DMS 273 treated with DMSO at 0.1 percent for 48 hours (cell line): ENCODE data around the gene BCL7A.
A peak's percentile ranks its signal among the peaks of the same experiment; 100 is the strongest.

Experiments used
- DNase-seq: peaks from one replicate; lab custom pipeline; 2025; lab: John Stamatoyannopoulos, UW

BCL7A gene

DNA sequence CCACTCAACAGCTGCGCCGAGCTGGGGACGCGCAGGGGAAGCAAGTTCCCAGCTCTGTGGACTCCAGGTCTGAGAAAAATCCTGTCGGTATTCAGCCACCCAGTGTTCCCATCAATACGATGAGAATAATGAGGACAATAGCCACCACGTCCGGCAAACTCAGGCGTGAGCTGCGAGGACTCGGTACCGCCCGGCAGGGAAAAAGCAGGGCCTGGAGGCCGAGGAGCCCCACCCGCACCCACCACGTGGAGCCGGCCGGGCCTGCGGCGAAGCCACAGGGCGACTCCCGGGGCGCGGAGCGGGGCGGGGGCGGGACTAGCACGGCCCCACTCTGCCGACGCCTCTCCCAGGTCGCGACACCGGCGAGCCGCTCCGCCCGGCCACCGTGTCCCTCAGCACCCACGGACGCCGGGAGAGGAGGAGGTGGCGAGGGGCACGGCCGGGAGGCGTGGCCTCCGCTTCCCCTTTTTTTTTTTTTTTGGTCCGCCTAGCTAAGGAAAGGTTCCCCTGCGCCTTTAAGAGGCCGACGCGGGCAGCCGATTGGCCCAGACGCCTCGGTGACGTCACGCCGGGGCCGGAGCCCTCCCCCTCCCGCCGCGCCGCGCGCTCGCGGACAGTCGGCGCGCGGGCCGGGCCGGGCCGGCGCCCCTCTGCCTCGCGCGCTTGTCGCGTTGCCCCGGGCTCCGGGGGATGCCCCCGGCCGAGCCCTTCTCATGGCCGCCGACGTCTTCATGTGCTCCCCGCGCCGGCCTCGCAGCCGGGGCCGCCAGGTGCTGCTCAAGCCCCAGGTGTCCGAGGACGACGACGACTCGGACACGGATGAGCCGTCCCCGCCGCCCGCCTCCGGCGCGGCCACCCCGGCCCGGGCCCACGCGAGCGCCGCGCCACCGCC lies 56.7 kb downstream of the BCL7A start, which contains the start of gene MLXIP:
TSS of gene MLXIP (plus strand) at position 616 of the 892 bp plus-strand sequence. CDS start at position 714, 98 bp downstream.
- peak; percentile 44 for DNase-seq

DNA sequence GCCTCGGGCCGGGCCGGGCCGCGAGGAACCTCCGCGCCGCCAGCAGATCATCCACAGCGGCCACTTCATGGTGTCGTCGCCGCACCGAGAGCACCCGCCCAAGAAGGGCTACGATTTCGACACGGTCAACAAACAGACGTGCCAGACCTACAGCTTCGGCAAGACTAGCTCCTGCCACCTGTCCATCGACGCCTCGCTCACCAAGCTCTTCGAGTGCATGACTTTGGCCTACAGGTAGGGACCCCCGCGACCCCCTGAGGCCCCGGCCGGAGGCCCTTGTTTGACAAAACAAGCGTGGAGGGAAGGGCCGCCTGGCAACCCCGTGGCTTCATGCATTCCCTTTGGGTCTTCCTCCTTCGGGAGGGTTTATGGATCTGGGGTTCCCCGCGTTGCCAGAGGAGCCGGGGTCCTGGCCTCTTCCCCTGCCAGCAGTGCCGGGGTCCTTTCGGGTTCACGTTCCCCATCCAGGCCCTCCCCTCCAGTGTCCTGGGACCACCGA lies 57.4 kb downstream of the BCL7A start:
- DNase-seq, result no peak

DNA sequence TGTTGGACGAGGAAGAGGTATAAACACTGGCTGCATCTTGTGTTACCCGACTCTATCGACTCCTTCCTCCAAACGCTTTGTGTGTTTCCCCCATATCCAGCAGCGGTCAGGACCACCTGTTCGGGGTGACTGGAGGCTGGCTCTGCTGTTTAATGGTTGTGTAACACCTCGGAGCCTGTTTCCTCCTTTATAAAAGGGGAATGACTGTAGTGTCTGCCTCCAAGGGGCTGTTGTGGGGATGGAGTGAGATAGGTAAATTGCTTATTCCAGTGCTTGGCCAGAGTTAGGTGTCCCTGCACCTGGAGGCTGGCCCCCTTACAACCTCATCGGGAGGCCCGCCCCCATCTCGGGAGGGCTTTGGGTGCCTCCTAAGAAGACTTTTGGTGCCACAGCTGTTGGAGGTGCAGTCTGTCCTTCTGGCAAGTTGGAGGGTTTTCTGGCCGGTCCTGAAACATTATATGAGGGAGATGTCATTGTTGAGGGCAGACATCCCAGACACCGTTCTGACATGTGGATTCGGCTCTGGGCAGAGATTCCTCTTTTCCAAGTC lies 57.9 kb downstream of the BCL7A start:
- no peak for DNase-seq

DNA sequence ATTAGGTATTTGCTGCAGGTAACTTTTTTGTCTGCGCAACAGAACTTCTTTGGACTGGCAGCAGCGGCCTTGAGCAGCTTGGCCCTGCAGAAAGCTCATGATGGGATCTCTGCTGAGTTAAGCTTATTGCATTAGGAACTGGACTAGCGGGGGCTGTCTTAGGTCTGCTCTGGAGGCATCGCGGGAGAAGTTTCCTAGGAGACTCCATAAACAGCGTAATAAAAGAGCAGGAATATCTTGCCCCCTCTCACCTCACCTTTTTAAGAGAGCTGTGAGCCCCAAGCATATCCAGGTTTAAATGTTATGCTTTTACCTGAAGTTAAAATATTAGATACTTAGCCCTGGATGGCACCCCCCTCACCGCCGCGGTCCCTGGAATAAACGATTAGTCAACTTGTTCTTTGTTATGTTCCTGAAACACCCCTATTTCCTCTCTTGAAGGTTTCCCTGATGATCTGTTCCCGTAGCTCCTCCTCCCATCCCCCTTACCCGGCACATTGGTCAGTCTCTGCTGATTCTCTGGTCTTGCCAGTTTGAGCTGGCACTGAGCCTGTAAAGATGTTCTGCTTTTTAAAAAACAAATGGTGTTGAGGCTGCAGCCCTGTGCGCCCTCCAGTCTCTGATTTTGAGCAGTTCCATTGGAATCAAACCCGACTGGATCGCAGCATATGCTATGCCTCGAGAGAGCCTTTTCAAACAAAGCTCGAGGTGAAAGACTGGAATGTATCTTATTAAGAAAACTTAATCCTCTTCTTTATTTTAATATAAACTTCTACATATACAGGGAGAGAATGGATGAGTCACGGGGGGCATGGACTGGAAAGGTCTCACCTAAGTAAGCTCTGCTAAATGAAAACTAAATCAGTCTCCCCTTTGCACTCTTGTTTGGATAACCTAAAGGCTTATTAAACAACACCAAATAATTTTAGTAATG lies 58.7 kb downstream of the BCL7A start:
- DNase-seq, result no peak

DNA sequence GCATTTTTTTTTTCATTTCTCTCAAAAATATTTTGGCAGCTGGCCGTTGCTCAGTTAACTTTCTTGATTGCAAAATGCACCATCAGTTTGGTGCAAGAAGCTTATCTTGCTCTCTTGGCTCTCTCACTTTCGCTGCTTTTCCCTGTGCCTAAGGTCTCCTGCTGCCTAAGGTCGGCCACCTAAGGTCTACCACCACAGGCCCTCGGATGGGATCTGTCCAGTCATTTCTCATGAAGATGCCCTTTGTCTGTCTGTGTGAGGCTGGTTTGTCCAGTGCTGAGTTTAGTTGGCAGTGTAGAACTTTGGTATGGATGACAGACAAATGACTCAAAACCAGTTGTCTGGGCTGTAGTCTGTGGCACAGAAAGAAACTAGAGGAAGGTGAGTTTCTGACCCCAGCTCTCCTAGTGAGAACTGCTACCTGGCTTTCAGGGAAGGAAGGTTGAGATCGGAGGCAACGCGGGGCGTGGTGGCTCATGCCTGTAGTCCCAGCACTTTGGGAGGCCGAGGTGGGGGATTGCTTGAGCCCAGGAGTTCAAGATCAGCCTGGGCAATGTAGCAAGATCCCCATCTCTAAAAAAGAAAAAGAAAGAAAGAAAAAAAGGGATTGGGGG lies 59.5 kb downstream of the BCL7A start:
- no peak for DNase-seq

DNA sequence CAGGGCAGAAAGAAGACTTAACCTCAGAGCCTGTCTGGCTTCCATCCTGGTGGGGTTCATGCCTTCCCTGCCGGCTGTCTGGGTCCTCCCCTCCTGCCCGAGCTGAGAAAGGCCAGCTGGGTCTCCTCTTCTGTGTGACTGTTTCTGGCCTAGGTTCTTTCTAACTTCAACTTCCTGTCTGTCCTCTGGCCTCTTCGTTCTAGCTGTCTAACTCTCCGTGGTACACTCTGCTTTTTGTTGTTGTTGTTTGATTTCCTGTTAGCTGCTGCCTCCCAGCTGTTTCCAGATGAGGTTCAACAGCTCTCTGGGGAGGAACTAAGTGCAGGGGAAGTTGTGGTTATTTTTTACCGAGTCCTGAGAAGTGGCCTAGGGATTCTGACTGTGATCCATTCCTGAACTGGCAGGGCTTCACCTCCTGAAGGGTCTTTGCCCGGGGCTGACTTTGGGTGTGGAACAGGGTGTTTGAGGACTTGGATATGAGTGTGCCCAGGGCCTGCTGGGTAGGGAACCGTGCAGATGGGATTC lies 60.1 kb downstream of the BCL7A start:
- no peak for DNase-seq

DNA sequence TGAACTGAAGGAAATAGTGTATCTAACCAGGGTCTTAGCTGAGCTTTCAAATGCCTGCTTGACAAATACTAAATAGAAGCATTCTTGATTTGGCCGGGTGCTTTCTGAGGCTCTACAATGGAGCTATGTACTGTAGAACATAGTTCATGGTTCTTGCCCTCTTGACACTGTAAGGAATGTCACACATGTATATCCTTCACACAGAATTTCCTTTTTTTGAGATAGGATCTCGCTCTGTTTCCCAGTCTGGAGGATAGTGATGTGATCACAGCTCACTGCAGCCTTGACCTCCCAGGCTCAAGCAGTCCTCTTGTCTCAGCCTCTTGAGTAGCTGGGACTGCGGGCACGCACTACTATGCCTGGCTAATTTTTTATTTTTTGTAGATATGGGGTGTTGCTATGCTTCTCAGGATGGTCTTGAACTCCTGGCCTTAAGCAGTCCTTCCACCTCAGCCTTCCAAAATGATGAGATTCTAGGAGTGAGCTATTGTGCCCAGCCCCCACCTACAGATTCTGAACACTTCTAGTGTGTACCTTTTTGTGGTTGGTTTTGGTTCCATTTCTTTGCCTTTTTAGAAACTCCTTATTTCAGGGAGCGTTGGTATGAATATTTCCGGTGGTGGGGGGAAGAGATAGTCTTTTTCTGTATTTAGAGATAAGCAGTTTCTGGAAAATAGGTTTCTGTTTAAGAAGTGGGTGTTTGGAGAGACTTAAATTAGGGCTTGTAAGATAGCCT lies 61.1 kb downstream of the BCL7A start:
- no peak for DNase-seq

DNA sequence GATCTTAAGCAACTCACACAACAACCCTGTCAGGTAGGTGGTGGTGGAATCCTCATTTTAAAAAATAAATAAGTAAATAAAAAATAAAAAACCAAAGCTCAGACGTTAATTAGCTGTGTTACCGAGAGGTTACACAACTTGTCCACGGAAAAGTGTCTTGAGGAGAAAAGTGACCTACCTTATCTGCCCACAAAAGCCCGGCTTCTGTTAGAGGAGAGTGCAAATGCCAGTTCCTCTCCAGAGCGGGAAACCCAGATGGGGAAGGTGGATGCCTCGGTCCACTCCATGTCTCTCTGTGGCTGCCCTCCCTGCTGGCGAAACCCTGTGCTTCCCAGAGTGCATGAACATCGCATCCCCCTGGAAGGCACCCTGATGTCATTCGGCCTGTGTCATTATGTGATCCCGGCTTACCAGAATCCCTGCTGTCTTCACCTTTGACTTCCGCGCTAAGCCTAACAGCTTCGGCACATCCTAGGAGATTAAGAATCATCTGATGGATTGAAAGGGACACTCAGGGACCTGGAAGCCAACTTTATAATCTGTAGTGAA lies 63.2 kb downstream of the BCL7A start:
- no peak for DNase-seq

DNA sequence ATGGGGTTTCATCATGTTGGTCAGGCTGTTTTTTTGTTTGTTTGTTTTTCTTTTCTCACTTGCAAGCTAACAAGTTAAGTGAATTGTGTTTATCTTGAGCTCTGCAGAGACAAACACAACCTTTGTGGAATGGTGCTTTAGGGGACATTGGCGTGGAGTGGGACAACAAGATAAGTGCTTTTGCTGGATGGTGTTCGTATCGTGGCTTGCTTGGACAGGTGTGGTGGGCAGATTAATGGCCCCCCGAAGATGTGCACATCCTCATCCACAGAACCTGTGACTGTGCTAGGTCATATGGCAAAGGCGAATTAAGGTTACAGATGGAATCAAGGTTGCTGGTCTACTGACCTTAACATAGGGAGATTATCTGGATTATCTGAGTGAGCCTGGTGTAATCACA lies 63.9 kb downstream of the BCL7A start:
- DNase-seq, result no peak

DNA sequence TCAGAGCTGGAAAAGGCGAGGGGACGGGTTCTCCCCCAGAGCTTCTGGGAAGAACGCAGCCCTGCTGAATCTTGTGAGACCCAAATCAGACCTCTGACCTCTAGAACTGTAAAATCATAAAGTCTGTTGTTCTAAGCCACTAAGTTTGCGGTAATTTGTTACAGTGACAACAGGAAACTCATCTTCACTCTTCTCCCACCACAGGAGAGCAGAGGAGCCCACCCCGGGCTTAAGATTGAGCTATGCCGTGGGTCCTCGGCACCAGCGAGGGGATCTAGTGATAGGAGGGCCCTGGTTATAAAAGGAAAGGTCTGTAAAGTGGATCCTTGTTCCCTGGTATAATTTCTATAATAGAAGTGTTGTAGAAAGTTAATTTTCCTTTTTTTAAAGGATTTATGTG lies 64.4 kb downstream of the BCL7A start:
- DNase-seq, result no peak

DNA sequence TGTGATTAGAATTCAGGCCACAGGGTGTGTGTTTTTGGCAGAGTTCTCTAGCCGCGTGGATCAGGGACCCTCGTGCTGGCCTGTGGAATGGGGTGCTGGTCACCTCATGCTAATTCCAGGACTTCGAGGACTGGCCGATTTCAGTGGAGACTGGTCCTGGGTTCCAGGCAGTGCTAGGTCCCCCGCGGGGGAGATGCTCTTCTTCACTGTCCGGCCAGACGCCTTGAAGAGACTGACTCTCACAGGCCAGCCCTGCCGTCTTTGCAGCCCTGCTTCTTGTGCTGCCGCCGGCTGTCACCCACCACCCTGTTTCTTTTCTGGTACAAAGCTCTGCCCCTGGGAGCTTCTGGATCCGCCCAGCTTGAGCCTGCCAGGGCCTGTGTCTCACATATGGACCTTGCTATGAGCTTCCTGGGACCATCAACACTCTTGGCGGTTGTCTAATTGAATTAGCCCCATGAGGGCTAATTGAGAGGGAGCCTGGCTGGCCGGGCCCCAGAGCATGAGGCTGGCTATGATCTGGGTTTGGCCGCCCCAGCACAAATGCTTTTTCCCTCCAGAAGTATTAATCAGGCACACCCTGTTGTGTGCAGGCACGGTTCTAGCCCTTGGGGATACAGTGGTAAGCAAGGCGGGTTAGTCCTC lies 65.1 kb downstream of the BCL7A start:
- no peak for DNase-seq

DNA sequence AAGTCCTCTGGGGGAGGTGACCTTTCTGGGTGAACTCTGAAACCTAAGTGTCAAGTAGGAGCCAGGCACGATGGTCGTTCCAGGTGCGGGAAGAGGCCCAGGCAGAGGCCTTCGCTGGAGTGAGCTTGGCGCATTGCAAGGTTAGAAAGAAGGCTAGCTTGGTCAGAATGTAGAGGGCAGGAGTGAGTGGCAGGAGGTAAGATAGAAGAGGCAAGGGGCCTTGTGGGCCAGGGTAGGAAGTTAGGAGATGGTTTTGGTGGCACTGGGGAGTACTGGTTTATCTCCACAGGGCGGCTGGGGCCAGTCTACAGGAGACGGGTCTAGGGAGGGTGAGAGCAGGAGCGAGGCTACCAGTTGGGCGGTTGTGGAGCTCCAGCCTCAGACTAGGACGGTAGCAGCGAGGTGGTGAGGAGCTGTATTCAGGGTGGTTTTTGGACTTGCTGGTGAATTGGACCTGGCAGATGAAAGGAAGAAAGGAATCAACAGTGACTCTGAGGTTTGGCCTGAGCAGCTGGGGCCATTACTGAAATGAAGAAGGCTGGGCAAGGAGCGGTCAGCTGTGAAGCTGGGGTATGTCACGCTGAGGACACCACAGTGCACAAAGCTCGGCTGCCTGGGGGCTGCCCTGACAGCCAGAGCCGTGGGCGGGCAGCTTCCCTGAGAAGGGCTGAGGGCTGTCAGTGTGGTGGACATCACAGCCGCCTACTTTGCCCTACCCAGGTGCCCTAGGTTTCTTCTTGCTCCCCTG lies 65.9 kb downstream of the BCL7A start:
- DNase-seq, result no peak

DNA sequence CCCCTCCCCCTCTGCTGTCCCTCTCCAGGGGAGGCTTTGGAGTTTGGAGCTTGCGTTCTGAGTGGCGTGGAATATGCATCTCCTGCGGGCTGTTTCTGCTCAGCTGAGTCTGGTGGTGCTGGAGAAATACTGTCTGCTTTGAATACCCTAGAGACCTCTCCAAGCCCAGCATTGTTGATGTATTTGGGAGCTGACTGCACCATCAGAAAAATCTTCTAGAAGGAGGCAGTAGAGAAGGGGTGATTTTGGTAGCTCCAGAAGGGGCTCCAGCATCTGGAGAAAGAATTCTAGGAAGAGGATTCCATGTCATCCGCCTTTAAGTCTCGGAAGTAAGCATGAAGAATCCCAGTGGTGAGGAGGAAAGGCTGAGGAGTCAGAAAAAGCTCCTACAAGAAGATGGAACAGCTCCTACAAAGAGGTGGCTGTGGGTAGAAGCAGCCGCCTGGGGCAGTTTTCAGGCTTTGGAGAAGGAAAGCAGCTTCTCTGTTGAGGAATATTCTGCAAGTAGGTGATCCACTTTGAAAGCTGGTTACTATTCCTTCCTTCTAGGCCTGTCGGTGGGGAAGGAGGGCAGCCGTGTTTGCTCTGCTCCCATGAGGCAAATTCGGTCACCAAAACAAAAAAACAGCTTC lies 66.6 kb downstream of the BCL7A start:
- no peak for DNase-seq

DNA sequence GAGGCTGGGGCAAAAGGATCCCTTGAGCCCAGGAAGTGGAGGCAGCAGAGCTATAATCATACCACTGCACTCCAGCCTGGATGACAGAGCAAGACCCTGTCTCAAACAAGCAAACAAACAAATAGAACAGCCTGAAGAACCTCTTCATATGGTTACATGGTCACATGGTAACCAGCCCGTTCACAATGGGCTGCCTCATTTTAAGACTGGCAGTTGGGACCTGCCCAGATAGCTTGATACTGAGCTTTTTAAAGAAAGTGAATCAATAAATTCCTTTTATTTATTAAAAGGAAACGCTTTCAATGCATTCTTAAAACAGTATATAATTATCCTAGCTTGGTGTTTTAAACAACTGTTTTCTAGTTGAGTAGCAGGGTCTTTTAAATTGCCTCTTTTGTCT lies 67.4 kb downstream of the BCL7A start:
- no peak for DNase-seq

DNA sequence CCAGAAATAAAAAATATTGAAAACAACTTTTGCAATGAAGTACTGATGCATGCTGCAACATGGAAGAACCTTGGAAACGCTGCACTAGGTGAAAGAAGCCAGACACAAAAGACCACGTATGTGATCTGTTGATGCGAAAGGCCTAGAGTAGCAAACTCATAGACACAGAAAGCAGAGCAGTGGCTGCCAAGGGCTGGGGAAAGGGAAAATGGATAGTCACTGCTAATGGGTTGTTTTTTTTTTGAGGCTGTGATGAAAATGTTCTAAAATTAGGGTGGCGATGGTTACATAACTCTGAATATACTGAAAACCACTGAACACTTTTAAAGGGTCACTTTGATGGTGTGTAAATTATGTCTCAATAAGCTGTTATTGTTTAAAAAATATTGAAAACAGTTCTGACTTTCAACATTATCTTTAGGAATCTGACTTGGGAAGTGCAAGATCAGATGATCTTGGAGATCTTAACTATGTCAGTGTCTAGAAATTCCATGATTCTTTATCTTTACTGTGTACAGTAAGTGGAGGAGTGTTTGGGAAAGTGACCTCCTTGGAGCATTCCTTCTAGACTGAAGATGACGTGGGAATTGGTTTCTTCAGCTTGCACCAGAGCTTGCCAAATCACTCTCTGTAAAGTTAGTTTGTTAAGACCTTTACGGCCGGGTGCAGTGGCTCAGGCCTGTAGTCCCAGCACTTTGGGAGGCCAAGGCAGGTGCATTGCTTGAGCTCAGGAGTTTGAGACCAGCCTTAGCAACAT lies 69.3 kb downstream of the BCL7A start:
- no peak for DNase-seq

DNA sequence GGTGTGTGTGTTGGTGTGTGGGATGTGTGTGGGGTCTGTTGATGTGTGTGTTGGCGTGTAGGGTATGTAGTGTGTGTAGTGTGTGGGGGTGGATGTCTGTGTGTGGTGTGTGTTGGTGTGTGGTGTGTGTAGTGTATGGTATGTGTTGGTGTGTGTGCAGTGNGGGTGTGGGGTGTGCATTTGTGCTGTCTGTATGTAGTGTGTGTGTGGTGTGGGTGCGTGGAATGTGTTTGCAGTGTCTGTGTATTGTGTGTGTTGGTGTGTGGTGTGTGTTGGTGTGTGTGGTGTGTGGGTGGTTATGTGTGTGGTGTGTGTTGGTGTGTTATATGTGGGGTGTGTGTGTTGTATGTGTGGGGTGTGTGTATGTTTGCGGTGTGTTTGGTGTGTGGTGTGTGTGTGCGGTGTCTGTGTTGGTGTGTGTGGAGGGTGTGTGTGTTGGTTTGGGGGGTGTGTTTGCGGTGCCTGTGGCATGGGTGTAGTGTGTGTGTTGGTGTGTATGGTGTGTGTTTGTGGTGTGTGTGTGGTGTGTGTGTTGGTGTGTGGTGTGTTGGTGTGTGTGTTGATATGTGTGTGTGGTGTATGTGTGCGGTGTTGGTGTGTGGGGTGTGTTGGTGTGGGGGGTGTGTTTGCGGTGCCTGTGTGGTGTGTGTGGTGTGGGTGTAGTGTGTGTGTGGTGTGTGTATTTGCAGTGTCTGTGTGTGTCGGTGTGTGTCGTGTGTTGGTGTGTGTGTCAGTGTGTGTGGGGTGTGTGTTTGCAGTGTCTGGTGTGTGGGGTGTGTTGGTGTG lies 71.6 kb downstream of the BCL7A start:
- no peak for DNase-seq

DNA sequence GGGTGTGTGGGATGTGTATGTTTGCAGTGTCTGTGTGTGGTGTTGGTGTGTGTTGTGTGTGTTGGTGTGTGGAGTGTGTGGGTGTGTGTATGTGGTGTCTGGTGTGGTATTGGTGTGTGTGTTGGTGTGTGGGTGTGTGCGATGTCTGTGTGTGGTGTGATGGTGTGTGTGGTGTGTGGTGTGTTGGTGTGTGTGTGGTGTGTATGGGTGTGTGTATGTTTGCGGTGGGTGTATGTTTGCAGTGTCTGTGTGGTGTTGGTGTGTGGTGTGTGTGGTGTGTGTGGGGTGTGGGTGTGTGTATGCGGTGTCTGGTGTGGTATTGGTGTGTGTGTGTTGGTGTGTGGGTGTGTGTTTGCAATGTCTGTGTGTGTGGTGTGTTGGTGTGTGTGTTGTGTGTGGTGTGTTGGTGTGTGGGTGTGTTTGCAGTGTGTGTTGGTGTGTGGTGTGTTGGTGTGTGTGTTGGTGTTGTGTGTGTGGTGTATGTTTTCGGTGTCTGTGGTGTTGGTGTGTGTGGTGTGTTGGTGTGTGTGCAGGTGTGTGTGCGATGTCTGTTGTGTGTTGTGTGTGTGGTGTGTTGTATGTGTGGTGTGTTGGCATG lies 72.6 kb downstream of the BCL7A start:
- DNase-seq, result no peak
